ENCODE measurements around the gene RNU6-9. TPM values are rescaled to one million over a fixed set of nuclear protein-coding genes. Genes with fewer than 3 reads are reported as not detected.

Gene RNU6-9
- total and polyA plus RNA-seq, 2 of the 13 experiments (the other 11 are each of a cell fraction or from before 2014, with no cell fraction given): under 0.01 TPM; not detected in 1

- TF ChIP-seq TAF15 (IDR thresholded peaks at IDR 0.05; ENCODE audit: low read depth, low read length, poor library complexity, severe bottlenecking) (no peak), SNAPC2 (CRISPR knock-in tag; IDR thresholded peaks at IDR 0.05) (peak; percentile 100), ZIK1 (CRISPR knock-in tag; IDR thresholded peaks at IDR 0.05; ENCODE audit: borderline replicate concordance, low read depth) (peak; percentile 84; the same call in 1 of the 2 replicates), ZNF124 (CRISPR knock-in tag; IDR thresholded peaks at IDR 0.05) (peak; percentile 43; the same call in 1 of the 2 replicates), HES4 (CRISPR knock-in tag; IDR thresholded peaks at IDR 0.05; ENCODE audit: borderline replicate concordance) (peak; percentile 68; the same call in 1 of the 2 replicates), FOXC1 (CRISPR knock-in tag; IDR thresholded peaks at IDR 0.05; ENCODE audit: borderline replicate concordance) (peak; percentile 55; the same call in 1 of the 2 replicates), PHF20 (CRISPR knock-in tag; IDR thresholded peaks at IDR 0.05) (peak; percentile 79), THAP11 (CRISPR knock-in tag; IDR thresholded peaks at IDR 0.05) (peak; percentile 72), ZNF225 (CRISPR knock-in tag; IDR thresholded peaks at IDR 0.05) (no peak), ZNF740 (CRISPR knock-in tag; IDR thresholded peaks at IDR 0.05) (0 out of 2 replicates have a peak, but pooled peaks have one; percentile 49), ATF7 (IDR thresholded peaks at IDR 0.05) (no peak), ATF7 (CRISPR knock-in tag; IDR thresholded peaks at IDR 0.05) (no peak), SNAPC5 (CRISPR knock-in tag; IDR thresholded peaks at IDR 0.05; ENCODE audit: borderline replicate concordance) (peak; percentile 100)
Measured at GRCh38 chr19:892894-893689, at the start of gene RNU6-9, which contains the start of gene MED16 (continued).

All from HepG2 (cell line).